Measurements from ENCODE around the gene ADGRB2.

The ADGRB2 gene

DNA sequence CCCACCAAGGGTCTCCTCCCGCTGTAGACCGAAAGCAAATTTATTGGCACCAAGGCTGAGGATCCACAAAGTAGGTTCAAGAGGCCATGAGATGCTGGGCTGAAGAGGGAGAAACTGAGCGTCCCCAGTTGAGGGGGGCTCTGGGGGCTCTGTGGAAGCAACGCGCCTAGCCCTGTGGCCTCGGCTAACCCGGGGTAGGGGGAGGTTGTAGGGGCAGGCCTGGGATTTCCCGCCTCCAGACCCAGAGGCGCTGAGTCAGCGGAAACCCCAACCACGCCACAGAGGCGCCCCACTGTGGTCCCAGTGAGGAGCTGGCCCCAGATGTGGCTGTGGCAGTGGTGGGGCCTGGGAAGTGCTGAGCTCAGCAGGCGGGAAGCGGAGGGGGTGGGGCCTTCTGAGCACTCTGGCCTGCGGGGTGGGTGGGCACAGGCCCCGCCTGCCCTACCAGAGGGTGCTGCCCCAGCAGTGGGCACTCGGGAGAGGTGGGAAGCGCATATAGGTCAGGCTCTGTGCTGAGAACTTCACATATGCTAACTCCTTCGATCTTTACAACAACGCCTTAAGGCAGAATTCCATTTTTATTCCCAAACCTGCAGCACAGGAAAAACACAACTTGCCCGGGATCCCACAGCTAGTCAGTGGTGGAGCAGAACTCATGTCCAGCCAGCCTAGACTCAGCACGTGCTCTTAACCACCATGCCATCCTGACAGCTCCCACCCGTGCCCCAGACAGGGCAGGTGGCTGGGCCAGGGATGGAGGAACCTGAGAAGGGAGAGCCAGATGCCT lies 58.9 kb downstream of the ADGRB2 start:
- H3K4me1 ChIP-seq (ENCODE audit: control insufficient read depth, insufficient read depth, low read length) = peaks cover 35% of the 10 kb centered on the region
- H3K9ac ChIP-seq (ENCODE audit: low read depth, low read length) = peak overlapping the region; percentile 24
- peak overlapping the region; percentile 71 for H3K27ac ChIP-seq (ENCODE audit: low read depth, low read length)

GRCh38 chr1:31704271-31705079 lies 59.7 kb downstream of the ADGRB2 start:
- H3K27ac ChIP-seq (ENCODE audit: low read depth, low read length) = peak overlapping the region; percentile 71
- peaks cover 35% of the 10 kb centered on the region for H3K4me1 ChIP-seq (ENCODE audit: control insufficient read depth, insufficient read depth, low read length)
- H3K27me3 ChIP-seq (ENCODE audit: control insufficient read depth, insufficient read depth, low read length) = no peaks in the 10 kb centered on the region
- H3K9ac ChIP-seq (ENCODE audit: low read depth, low read length) = peak overlapping the region; percentile 24
- H3K4me3 ChIP-seq (ENCODE audit: low read depth, low read length) = peak overlapping the region; percentile 62
- no peaks in the 10 kb centered on the region for H3K9me3 ChIP-seq (ENCODE audit: control insufficient read depth, insufficient read depth, low read length)
- H3K36me3 ChIP-seq (ENCODE audit: control insufficient read depth, insufficient read depth, low read length) = peaks cover 3% of the 10 kb centered on the region; the same call in 1 of the 2 replicates

More for the DNA sequence above, 58.9 kb downstream of the ADGRB2 start:
- Histone ChIP-seq H3K27me3 (ENCODE audit: control insufficient read depth, insufficient read depth, low read length) (no peaks in the 10 kb centered on the region), H3K4me3 (ENCODE audit: low read depth, low read length) (peak overlapping the region; percentile 62), H3K36me3 (ENCODE audit: control insufficient read depth, insufficient read depth, low read length) (no peaks in the 10 kb centered on the region), H3K9me3 (ENCODE audit: control insufficient read depth, insufficient read depth, low read length) (no peaks in the 10 kb centered on the region)

DNA sequence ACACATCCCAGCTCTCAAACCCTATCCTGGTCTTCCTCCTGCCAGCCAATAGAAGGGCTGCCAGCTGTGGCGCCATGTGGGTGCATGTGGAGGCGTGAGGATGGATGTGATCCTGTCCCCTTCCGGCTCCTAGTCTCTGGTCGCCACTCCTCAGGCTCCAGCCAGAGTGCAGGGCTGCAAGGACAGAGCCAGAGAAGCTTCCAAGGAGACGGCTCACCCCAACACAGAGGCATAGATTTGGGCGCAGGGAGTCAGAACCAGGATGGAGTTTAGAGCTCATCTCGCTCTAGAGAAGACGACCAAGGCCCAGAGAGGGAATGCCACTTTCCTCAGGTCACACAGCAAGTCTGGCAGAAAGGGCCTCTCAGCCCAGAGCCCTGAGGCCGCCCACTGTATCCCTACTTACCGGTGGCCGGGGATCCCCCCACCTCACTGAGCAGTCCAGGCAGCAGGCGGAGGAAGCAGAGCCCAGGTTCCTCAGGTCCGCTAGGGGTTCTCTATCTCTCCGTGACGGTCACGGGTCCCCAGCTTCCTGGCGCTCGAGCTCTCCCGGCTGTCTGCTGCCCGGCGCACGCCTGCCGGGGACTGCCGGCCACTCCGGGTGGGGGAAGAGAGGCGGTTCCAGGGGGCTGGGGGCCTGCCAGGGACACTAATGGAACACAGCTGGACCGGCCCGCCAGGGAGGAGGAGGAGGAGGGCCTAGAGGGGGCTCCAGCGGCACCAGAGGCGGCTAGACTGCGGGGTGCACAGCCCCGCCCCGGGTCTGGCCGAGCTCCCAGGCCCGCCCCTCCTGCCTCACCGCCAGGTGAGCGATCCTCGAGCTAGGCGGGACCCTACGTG lies 60.5 kb downstream of the ADGRB2 start, which contains the start of gene COL16A1:
TSS of gene COL16A1 (minus strand) at position 587 of the 840 bp plus-strand sequence. CDS start 1,824 bp downstream, outside the sequence.
- Histone ChIP-seq H3K4me3 (ENCODE audit: low read depth, low read length) (peak within 1 kb of the TSS; percentile 62), H3K9me3 (ENCODE audit: control insufficient read depth, insufficient read depth, low read length) (no peaks in the 10 kb centered on the region), H3K9ac (ENCODE audit: low read depth, low read length) (peak within 1 kb of the TSS; percentile 24; the same call in 1 of the 2 replicates), H3K4me1 (ENCODE audit: control insufficient read depth, insufficient read depth, low read length) (peaks cover 35% of the 10 kb centered on the region), H3K27ac (ENCODE audit: low read depth, low read length) (peak within 1 kb of the TSS; percentile 71), H3K36me3 (ENCODE audit: control insufficient read depth, insufficient read depth, low read length) (peaks cover 8% of the 10 kb centered on the region; the same call in 1 of the 2 replicates), H3K27me3 (ENCODE audit: control insufficient read depth, insufficient read depth, low read length) (no peaks in the 10 kb centered on the region)

- H3K9me3 ChIP-seq (ENCODE audit: control insufficient read depth, insufficient read depth, low read length) = no peaks in the 10 kb centered on the region
- peaks cover 35% of the 10 kb centered on the region for H3K4me1 ChIP-seq (ENCODE audit: control insufficient read depth, insufficient read depth, low read length)
- peaks cover 8% of the 10 kb centered on the region; the same call in 1 of the 2 replicates for H3K36me3 ChIP-seq (ENCODE audit: control insufficient read depth, insufficient read depth, low read length)
- no peak overlapping the region for H3K9ac ChIP-seq (ENCODE audit: low read depth, low read length)
- peak overlapping the region; percentile 62; the same call in 1 of the 2 replicates for H3K4me3 ChIP-seq (ENCODE audit: low read depth, low read length)
- H3K27me3 ChIP-seq (ENCODE audit: control insufficient read depth, insufficient read depth, low read length) = no peaks in the 10 kb centered on the region
- H3K27ac ChIP-seq (ENCODE audit: low read depth, low read length) = no peak overlapping the region
Measured at GRCh38 chr1:31702836-31703404, 61.2 kb downstream of the ADGRB2 start.

GRCh38 chr1:31701091-31701736 lies 62.9 kb downstream of the ADGRB2 start:
- no peak overlapping the region for H3K9ac ChIP-seq (ENCODE audit: low read depth, low read length)
- peaks cover 27% of the 10 kb centered on the region for H3K4me1 ChIP-seq (ENCODE audit: control insufficient read depth, insufficient read depth, low read length)
- peak overlapping the region; percentile 23 for H3K27ac ChIP-seq (ENCODE audit: low read depth, low read length)
- no peak overlapping the region for H3K4me3 ChIP-seq (ENCODE audit: low read depth, low read length)
- H3K36me3 ChIP-seq (ENCODE audit: control insufficient read depth, insufficient read depth, low read length) = peaks cover 8% of the 10 kb centered on the region; the same call in 1 of the 2 replicates
- no peaks in the 10 kb centered on the region for H3K27me3 ChIP-seq (ENCODE audit: control insufficient read depth, insufficient read depth, low read length)
- no peaks in the 10 kb centered on the region for H3K9me3 ChIP-seq (ENCODE audit: control insufficient read depth, insufficient read depth, low read length)

- Histone ChIP-seq H3K9ac (ENCODE audit: low read depth, low read length) (no peak overlapping the region), H3K9me3 (ENCODE audit: control insufficient read depth, insufficient read depth, low read length) (no peaks in the 10 kb centered on the region), H3K4me3 (ENCODE audit: low read depth, low read length) (no peak overlapping the region), H3K4me1 (ENCODE audit: control insufficient read depth, insufficient read depth, low read length) (peaks cover 22% of the 10 kb centered on the region), H3K36me3 (ENCODE audit: control insufficient read depth, insufficient read depth, low read length) (peaks cover 8% of the 10 kb centered on the region; the same call in 1 of the 2 replicates), H3K27me3 (ENCODE audit: control insufficient read depth, insufficient read depth, low read length) (no peaks in the 10 kb centered on the region), H3K27ac (ENCODE audit: low read depth, low read length) (peak overlapping the region; percentile 23)
Measured at GRCh38 chr1:31700468-31701090, 63.6 kb downstream of the ADGRB2 start.

GRCh38 chr1:31699341-31699891 lies 64.7 kb downstream of the ADGRB2 start:
- peaks cover 8% of the 10 kb centered on the region; the same call in 1 of the 2 replicates for H3K36me3 ChIP-seq (ENCODE audit: control insufficient read depth, insufficient read depth, low read length)
- no peaks in the 10 kb centered on the region for H3K27me3 ChIP-seq (ENCODE audit: control insufficient read depth, insufficient read depth, low read length)
- no peak overlapping the region for H3K9ac ChIP-seq (ENCODE audit: low read depth, low read length)
- H3K4me3 ChIP-seq (ENCODE audit: low read depth, low read length) = no peak overlapping the region
- no peaks in the 10 kb centered on the region for H3K9me3 ChIP-seq (ENCODE audit: control insufficient read depth, insufficient read depth, low read length)
- peaks cover 12% of the 10 kb centered on the region for H3K4me1 ChIP-seq (ENCODE audit: control insufficient read depth, insufficient read depth, low read length)
- H3K27ac ChIP-seq (ENCODE audit: low read depth, low read length) = no peak overlapping the region

- peaks cover 8% of the 10 kb centered on the region; the same call in 1 of the 2 replicates for H3K36me3 ChIP-seq (ENCODE audit: control insufficient read depth, insufficient read depth, low read length)
- H3K9ac ChIP-seq (ENCODE audit: low read depth, low read length) = no peak overlapping the region
- no peak overlapping the region for H3K27ac ChIP-seq (ENCODE audit: low read depth, low read length)
- no peaks in the 10 kb centered on the region for H3K9me3 ChIP-seq (ENCODE audit: control insufficient read depth, insufficient read depth, low read length)
- no peaks in the 10 kb centered on the region for H3K27me3 ChIP-seq (ENCODE audit: control insufficient read depth, insufficient read depth, low read length)
- H3K4me1 ChIP-seq (ENCODE audit: control insufficient read depth, insufficient read depth, low read length) = peaks cover 11% of the 10 kb centered on the region; the same call in 1 of the 2 replicates
- H3K4me3 ChIP-seq (ENCODE audit: low read depth, low read length) = no peak overlapping the region
Measured at GRCh38 chr1:31697369-31697984, 66.7 kb downstream of the ADGRB2 start.

DNA sequence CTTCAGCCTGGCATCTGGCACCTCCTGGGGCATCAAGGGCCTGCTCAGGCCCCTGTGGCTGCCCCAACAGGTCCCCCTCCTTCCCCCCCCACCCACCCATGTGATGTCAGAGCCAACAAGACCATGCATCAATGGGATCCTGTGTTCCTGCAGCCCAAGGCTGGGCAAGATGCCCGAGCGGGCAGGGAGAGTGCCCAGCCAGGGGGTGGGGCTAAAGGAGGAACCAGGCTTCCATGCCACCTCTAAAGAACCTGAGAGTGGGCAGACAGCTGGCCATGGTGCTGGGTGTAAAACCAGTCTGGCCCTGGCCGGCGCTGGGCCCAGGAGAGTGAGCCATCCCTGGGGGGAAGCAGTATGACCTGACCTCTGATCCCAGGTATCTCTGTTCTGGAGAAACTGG lies 67.9 kb downstream of the ADGRB2 start:
- Histone ChIP-seq H3K4me1 (ENCODE audit: control insufficient read depth, insufficient read depth, low read length) (peaks cover 10% of the 10 kb centered on the region; the same call in 1 of the 2 replicates), H3K9ac (ENCODE audit: low read depth, low read length) (no peak overlapping the region), H3K27me3 (ENCODE audit: control insufficient read depth, insufficient read depth, low read length) (no peaks in the 10 kb centered on the region), H3K9me3 (ENCODE audit: control insufficient read depth, insufficient read depth, low read length) (no peaks in the 10 kb centered on the region), H3K27ac (ENCODE audit: low read depth, low read length) (no peak overlapping the region), H3K36me3 (ENCODE audit: control insufficient read depth, insufficient read depth, low read length) (peaks cover 8% of the 10 kb centered on the region; the same call in 1 of the 2 replicates), H3K4me3 (ENCODE audit: low read depth, low read length) (no peak overlapping the region)
